NCI-H446 (cell line): Measurements from ENCODE around the gene AP3B1.

Source experiments
- DNase-seq, 2 experiments: peaks; one replicate each; lab custom pipeline; 2025; lab: John Stamatoyannopoulos, UW

The AP3B1 gene

GRCh38 chr5:78294248-78295034, at the start of gene AP3B1:
Gene AP3B1, minus strand, starts transcription at chr5:78294698. Its CDS starts 119 bp downstream, at chr5:78294579.
- peak; percentile 94 to 99 for DNase-seq

GRCh38 chr5:78341440-78341839, 46.9 kb upstream of the AP3B1 start:
- no peak for DNase-seq

- DNase-seq = no peak
Measured at GRCh38 chr5:78339617-78340436, 45.3 kb upstream of the AP3B1 start.

- no peak for DNase-seq
Measured at GRCh38 chr5:78336698-78337097, 42.2 kb upstream of the AP3B1 start.

GRCh38 chr5:78335976-78336375, 41.5 kb upstream of the AP3B1 start:
- DNase-seq = no peak

GRCh38 chr5:78334811-78335210, 40.3 kb upstream of the AP3B1 start:
- no peak for DNase-seq

GRCh38 chr5:78331523-78332080, 37.1 kb upstream of the AP3B1 start:
- no peak for DNase-seq

- DNase-seq = no peak
Measured at GRCh38 chr5:78328585-78329173, 34.2 kb upstream of the AP3B1 start.

- no peak for DNase-seq
Measured at GRCh38 chr5:78327761-78328510, 33.4 kb upstream of the AP3B1 start.

GRCh38 chr5:78326930-78327329, 32.4 kb upstream of the AP3B1 start:
- no peak for DNase-seq

GRCh38 chr5:78323241-78323640, 28.7 kb upstream of the AP3B1 start:
- DNase-seq = no peak

- DNase-seq = peak in 1 of 2 experiments; percentile 36
Measured at GRCh38 chr5:78320401-78320800, 25.9 kb upstream of the AP3B1 start.

GRCh38 chr5:78318337-78318736, 23.8 kb upstream of the AP3B1 start:
- no peak for DNase-seq

GRCh38 chr5:78317515-78317914, 23.0 kb upstream of the AP3B1 start:
- DNase-seq = no peak

- no peak for DNase-seq
Measured at GRCh38 chr5:78308703-78309102, 14.2 kb upstream of the AP3B1 start.

GRCh38 chr5:78300464-78301045, 6.1 kb upstream of the AP3B1 start:
- no peak for DNase-seq

GRCh38 chr5:78295035-78295961, 800 bp upstream of the AP3B1 start:
- no peak for DNase-seq

- no peak for DNase-seq
Measured at GRCh38 chr5:78293851-78294247, 649 bp downstream of the AP3B1 start.

GRCh38 chr5:78291687-78292086, 2.8 kb downstream of the AP3B1 start:
- no peak for DNase-seq

GRCh38 chr5:78289911-78290310, 4.6 kb downstream of the AP3B1 start:
- no peak for DNase-seq
